Stomach smooth muscle (tissue), 2 donors: ENCODE data around the gene ADPRHL1.

Experiments used
- H3K27ac ChIP-seq: one replicate; pipeline ENCODE4 v1.7.0; 2013; ENCODE audit warnings: mild to moderate bottlenecking, low read length, inconsistent platforms
- H3K27me3 ChIP-seq, 2 donors: one replicate each; pipeline ENCODE4 v1.7.0; 2013; ENCODE audit warnings: low read length in 2 of 2; ENCODE audit not compliant: insufficient read depth in 2 of 2, control insufficient read depth in 1 of 2
- H3K36me3 ChIP-seq, 2 donors: one replicate each; pipeline ENCODE4 v1.7.0; 2013; ENCODE audit warnings: low read length in 2 of 2; ENCODE audit not compliant: control insufficient read depth in 2 of 2, insufficient read depth in 2 of 2
- H3K4me1 ChIP-seq: one replicate; pipeline ENCODE4 v1.7.0; 2013; ENCODE audit warnings: low read length; ENCODE audit not compliant: control insufficient read depth, insufficient read depth
- H3K4me3 ChIP-seq, 2 donors: one replicate each; pipeline ENCODE4 v1.7.0; 2013; ENCODE audit warnings: low read length in 2 of 2
- H3K9ac ChIP-seq, 2 donors: one replicate each; pipeline ENCODE4 v1.7.0; 2013; ENCODE audit warnings: low read length in 2 of 2, mild to moderate bottlenecking in 1 of 2
- H3K9me3 ChIP-seq, 2 donors: one replicate each; pipeline ENCODE4 v1.7.0; 2013; ENCODE audit warnings: low read length in 2 of 2; ENCODE audit not compliant: control insufficient read depth in 2 of 2
- donor health status: healthy.
- donor health status: Pancreatic carcinoma.

The ADPRHL1 gene

GRCh38 chr13:113356596-113356995 lies 96.7 kb downstream of the ADPRHL1 start:
- Histone ChIP-seq H3K9ac (no peak overlapping the region), H3K9me3 (no peaks in the 10 kb centered on the region), H3K27me3 (no peaks in the 10 kb centered on the region), H3K4me1 (no peaks in the 10 kb centered on the region), H3K27ac (no peak overlapping the region), H3K36me3 (peaks cover 0 to 7% of the 10 kb centered on the region in 2 donors), H3K4me3 (no peak overlapping the region)

GRCh38 chr13:113355621-113356020 lies 97.7 kb downstream of the ADPRHL1 start:
- Histone ChIP-seq H3K4me1 (no peaks in the 10 kb centered on the region), H3K36me3 (peaks cover 0 to 7% of the 10 kb centered on the region in 2 donors), H3K27me3 (no peaks in the 10 kb centered on the region), H3K27ac (no peak overlapping the region), H3K4me3 (no peak overlapping the region), H3K9me3 (no peaks in the 10 kb centered on the region), H3K9ac (no peak overlapping the region)

- H3K36me3 ChIP-seq, result peaks cover 0 to 9% of the 10 kb centered on the region in 2 donors
- no peak overlapping the region for H3K4me3 ChIP-seq
- no peaks in the 10 kb centered on the region for H3K27me3 ChIP-seq
Observed at GRCh38 chr13:113354831-113355610, 98.3 kb downstream of the ADPRHL1 start.

GRCh38 chr13:113353254-113353653 lies 100.0 kb downstream of the ADPRHL1 start:
- Histone ChIP-seq H3K9me3 (no peaks in the 10 kb centered on the region), H3K4me1 (no peaks in the 10 kb centered on the region), H3K9ac (no peak overlapping the region), H3K36me3 (peaks cover 3 to 17% of the 10 kb centered on the region in 2 donors), H3K27me3 (no peaks in the 10 kb centered on the region), H3K4me3 (no peak overlapping the region), H3K27ac (no peak overlapping the region)

More at GRCh38 chr13:113354831-113355610, 98.3 kb downstream of the ADPRHL1 start:
- Histone ChIP-seq H3K9ac (no peak overlapping the region), H3K27ac (no peak overlapping the region), H3K4me1 (no peaks in the 10 kb centered on the region), H3K9me3 (no peaks in the 10 kb centered on the region)

GRCh38 chr13:113351514-113352026 lies 101.7 kb downstream of the ADPRHL1 start:
- Histone ChIP-seq H3K27ac (no peak overlapping the region), H3K9me3 (no peaks in the 10 kb centered on the region), H3K4me3 (no peak overlapping the region), H3K9ac (no peak overlapping the region), H3K36me3 (peaks cover 3 to 17% of the 10 kb centered on the region in 2 donors), H3K4me1 (no peaks in the 10 kb centered on the region), H3K27me3 (no peaks in the 10 kb centered on the region)

- H3K36me3 ChIP-seq, result peaks cover 3 to 17% of the 10 kb centered on the region in 2 donors
- no peak overlapping the region for H3K27ac ChIP-seq
- no peaks in the 10 kb centered on the region for H3K27me3 ChIP-seq
- H3K9me3 ChIP-seq, result no peaks in the 10 kb centered on the region
- no peak overlapping the region for H3K4me3 ChIP-seq
- H3K9ac ChIP-seq, result no peak overlapping the region
- no peaks in the 10 kb centered on the region for H3K4me1 ChIP-seq
Observed at GRCh38 chr13:113350938-113351335, 102.4 kb downstream of the ADPRHL1 start.

- no peak overlapping the region for H3K9ac ChIP-seq
- H3K27ac ChIP-seq, result no peak overlapping the region
- no peaks in the 10 kb centered on the region for H3K9me3 ChIP-seq
- H3K4me3 ChIP-seq, result no peak overlapping the region
- H3K36me3 ChIP-seq, result peaks cover 3 to 20% of the 10 kb centered on the region in 2 donors
- H3K4me1 ChIP-seq, result no peaks in the 10 kb centered on the region
- no peaks in the 10 kb centered on the region for H3K27me3 ChIP-seq
Observed at GRCh38 chr13:113350065-113350937, 103.0 kb downstream of the ADPRHL1 start.
